MG63 (cell line): Measurements from ENCODE around the gene RUNX2. TPM values are rescaled to one million over a fixed set of nuclear protein-coding genes. Genes with fewer than 3 reads are reported as not detected.

Experiments
- DNase-seq: peaks from one replicate; pipeline ENCODE4 v3.0.0-alpha.2; 2020
- H3K27me3 ChIP-seq: fragments of 250-450 bp; sonication (Bioruptor Pico); 2 replicates; pipeline ENCODE4 v1.5.1; 2020; ENCODE audit warnings: mild to moderate bottlenecking, moderate library complexity
- H3K36me3 ChIP-seq: fragments of 250-450 bp; sonication (Bioruptor Pico); 2 replicates; pipeline ENCODE4 v1.5.1; 2020; ENCODE audit warnings: mild to moderate bottlenecking, moderate library complexity
- H3K4me3 ChIP-seq: fragments of 250-450 bp; sonication (Bioruptor Pico); 2 replicates; pipeline ENCODE4 v1.5.1; 2020; ENCODE audit warnings: mild to moderate bottlenecking, moderate library complexity
- H3K9me3 ChIP-seq: fragments of 250-450 bp; sonication (Bioruptor Pico); 2 replicates; pipeline ENCODE4 v1.5.1; 2020; ENCODE audit warnings: mild to moderate bottlenecking, moderate library complexity
- total RNA-seq: library from RNA; depleted of rRNA; stranded (reverse); fragments of >200 nt; shearing (Covaris generic); gene quantifications from 2 replicates; pipeline ENCODE4 v1.2.3, GENCODE V29; 2014; ENCODE audit warnings: low replicate concordance

The RUNX2 gene
- total RNA-seq, 1 experiment from 2014 or later = 0.13 TPM

- DNase-seq = no peak
- H3K27me3 ChIP-seq = no peaks in the 10 kb centered on the region
- H3K36me3 ChIP-seq = no peaks in the 10 kb centered on the region
- H3K9me3 ChIP-seq = no peaks in the 10 kb centered on the region; the same call in 1 of the 2 replicates
- H3K4me3 ChIP-seq = no peak overlapping the region
Observed at GRCh38 chr6:45676380-45676779, 348.2 kb downstream of the RUNX2 start.

DNA sequence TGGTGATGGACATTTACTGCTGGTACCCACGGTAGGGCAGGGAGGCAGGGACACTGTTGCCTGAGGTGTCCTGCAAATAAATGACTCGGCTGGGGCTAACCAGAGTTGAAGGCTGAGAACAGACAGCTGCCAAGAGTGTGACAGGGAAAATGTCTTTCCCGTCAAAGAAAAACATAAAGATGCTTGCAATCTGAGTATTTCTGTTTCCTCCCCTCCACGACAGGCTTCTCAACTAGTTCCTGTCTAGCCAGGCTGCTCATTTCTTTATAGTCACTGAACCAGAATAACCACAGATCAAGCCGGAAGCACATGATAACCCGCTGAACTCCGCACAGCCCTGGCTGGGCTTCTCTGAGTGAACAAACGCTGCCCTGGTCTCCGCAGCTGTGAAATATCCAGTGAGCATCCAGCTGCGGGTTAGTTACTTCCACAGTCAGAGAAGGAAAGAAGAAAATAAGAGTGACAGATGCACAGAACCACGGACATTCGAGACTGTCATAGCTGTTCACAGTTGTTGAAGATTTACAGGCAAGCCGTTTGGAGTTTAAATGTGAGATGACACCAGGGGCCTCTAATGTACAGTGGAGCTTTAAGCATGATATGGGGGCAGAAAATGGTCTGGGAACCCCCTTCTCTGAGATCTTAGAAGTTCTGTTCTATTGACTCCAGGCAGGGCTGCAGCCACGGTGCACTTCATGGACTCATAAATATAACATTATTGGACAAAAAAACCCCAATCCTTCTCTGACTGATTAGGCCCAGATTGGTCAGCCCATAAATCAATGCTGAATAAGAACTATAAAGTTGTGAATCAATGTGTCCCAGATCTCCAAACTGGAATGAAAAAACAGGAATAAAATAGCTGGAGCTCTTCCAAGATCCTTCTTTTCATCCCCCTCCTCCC lies 349.5 kb downstream of the RUNX2 start:
- Histone ChIP-seq H3K4me3 (no peak overlapping the region), H3K36me3 (no peaks in the 10 kb centered on the region), H3K9me3 (peaks cover 2% of the 10 kb centered on the region; the same call in 1 of the 2 replicates), H3K27me3 (no peaks in the 10 kb centered on the region)
- DNase-seq = no peak

DNA sequence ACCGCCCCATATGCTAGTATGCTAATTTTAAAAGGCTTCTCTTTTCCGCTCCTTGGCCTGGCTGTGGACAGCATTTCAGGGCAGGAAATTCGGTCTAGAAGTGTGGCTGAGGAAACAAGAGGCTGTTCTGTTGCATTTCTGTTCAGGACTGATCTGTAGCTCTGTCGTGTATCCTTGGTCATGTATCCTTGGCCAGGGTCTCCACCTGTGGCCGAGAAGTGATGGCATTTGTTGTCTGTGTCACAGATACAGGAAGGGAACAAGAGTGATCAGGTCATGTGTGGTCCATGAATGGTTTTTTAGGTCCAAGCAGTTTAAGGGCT lies 350.1 kb downstream of the RUNX2 start:
- Histone ChIP-seq H3K4me3 (no peak overlapping the region), H3K27me3 (no peaks in the 10 kb centered on the region), H3K9me3 (peaks cover 2% of the 10 kb centered on the region; the same call in 1 of the 2 replicates), H3K36me3 (no peaks in the 10 kb centered on the region)
- DNase-seq = no peak

DNA sequence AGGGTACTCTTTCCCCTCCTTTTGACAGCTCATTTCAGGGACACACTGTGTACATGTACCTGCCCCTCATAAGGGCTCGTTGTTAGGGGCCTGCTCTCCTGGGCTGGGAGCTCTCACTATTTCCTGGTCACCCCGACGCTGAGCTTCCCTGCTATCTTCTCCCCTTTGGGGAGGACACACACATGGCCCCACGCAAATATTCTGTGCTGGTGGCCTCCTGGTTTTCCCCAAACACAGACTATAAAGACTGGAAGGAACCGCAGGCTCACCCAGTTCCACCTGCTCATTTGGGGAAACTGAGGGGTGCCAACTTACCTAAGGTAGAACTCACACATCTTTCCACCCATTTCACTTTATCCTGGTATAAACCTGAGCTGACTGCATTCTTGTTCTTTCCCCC lies 351.0 kb downstream of the RUNX2 start:
- no peak for DNase-seq
- Histone ChIP-seq H3K27me3 (no peaks in the 10 kb centered on the region), H3K4me3 (no peak overlapping the region), H3K9me3 (peaks cover 2% of the 10 kb centered on the region; the same call in 1 of the 2 replicates), H3K36me3 (no peaks in the 10 kb centered on the region)

DNA sequence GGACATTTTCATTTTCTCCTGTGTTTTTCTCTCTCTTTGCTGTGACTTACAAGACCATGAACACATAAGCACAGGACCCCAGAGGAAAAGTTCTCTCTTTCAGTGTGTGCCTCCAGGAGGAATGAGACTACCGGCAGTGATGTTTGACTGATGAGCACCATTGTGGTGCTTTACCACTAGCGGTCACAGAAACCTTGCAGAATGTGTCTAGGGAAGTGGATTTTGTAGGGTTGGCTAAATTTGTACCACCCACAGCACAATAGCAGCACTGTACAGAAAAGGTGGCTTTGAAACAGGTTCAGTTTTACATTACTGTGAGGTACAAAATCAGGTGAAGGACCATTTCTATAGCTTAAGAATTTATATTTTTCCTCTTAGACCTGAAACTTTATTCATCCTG lies 351.5 kb downstream of the RUNX2 start:
- H3K36me3 ChIP-seq = no peaks in the 10 kb centered on the region
- H3K9me3 ChIP-seq = peaks cover 2% of the 10 kb centered on the region; the same call in 1 of the 2 replicates
- H3K27me3 ChIP-seq = no peaks in the 10 kb centered on the region
- DNase-seq = no peak
- H3K4me3 ChIP-seq = no peak overlapping the region

GRCh38 chr6:45681860-45682511 lies 353.9 kb downstream of the RUNX2 start:
- Histone ChIP-seq H3K9me3 (peaks cover 2% of the 10 kb centered on the region; the same call in 1 of the 2 replicates), H3K4me3 (no peak overlapping the region), H3K27me3 (no peaks in the 10 kb centered on the region), H3K36me3 (no peaks in the 10 kb centered on the region)
- DNase-seq = no peak

DNA sequence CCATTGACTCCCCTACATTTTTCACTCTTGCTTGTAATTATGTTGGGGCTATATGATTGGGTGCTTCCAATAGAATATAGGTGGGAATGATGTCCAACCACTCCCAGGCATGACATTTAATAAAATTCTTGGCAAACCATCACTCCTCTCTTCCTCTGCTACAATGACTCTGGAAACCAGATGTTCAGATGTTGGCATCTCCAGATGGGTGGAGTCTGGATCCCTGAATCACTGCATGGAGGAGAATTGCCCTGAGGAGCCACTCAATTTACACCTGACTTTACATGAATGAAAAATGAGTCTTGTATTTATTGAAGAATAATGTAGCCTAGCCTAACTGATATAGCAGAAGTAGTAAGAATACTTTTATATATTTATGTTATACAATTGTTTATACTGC lies 356.3 kb downstream of the RUNX2 start:
- Histone ChIP-seq H3K4me3 (no peak overlapping the region), H3K9me3 (peaks cover 2% of the 10 kb centered on the region; the same call in 1 of the 2 replicates), H3K27me3 (no peaks in the 10 kb centered on the region), H3K36me3 (no peaks in the 10 kb centered on the region)
- no peak for DNase-seq

DNA sequence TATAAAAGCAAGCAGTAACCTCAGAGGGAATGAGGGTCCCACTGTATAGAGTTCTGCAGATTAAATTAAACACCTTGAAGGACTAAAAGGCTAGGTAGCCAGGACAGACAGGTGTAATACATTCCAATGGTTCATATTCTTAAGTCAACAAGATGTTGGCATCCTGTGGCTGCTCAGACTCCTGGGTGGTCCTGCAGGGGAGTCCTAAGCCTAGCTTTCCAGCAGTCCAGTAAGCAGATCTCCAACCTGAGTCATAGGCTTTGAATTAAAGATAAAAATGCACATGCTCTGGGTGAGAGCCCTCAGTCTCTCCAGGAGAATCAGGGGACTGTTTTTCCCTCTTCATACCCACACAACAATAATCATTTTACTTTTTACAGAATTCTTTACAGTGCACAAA lies 356.9 kb downstream of the RUNX2 start:
- no peak for DNase-seq
- 0 out of 2 replicates have a peak, but pooled peaks cover 2% of the 10 kb centered on the region for H3K9me3 ChIP-seq

DNA sequence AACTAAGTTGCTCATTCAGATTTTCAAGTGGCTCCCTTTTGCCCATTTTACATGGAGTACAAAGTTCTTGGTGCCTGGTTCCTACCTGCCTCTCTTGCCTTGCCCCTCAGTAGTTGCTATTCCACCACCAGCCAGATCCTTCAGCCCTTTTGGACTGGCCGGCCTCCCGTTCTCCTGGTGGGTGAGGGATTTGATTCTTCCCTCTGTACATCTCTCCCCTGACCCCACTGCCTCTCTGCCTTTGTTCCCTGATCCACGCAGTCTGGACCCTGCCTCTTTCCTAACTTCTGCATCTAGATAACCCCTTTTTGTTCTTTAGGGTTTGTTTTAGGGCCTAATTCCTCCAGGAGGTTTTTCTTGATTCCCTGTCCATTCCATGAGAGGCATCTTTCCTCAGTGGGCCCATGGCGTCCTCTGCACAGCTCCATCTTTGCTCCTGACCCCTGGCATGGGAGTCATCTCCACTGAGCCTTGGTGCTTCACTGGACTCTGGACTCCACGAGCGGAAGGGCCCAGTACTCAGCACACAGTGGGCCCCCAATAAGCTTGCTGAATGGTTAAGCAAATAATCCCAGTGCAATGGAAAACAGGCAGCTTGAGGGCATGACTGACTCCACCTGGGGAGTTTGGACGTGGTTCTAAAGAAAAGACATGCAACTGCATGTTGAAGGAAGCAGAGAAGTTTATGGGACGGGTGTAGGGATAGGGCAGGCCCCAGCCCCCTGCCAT lies 358.9 kb downstream of the RUNX2 start:
- Histone ChIP-seq H3K36me3 (no peaks in the 10 kb centered on the region), H3K4me3 (no peak overlapping the region), H3K27me3 (no peaks in the 10 kb centered on the region), H3K9me3 (0 out of 2 replicates have a peak, but pooled peaks cover 2% of the 10 kb centered on the region)
- no peak for DNase-seq

More for the DNA sequence above, 356.9 kb downstream of the RUNX2 start:
- Histone ChIP-seq H3K36me3 (no peaks in the 10 kb centered on the region), H3K4me3 (no peak overlapping the region), H3K27me3 (no peaks in the 10 kb centered on the region)

- H3K4me3 ChIP-seq = no peak overlapping the region
- H3K36me3 ChIP-seq = no peaks in the 10 kb centered on the region
- H3K27me3 ChIP-seq = no peaks in the 10 kb centered on the region
- no peaks in the 10 kb centered on the region for H3K9me3 ChIP-seq
- no peak for DNase-seq
Observed at GRCh38 chr6:45687570-45687969, 359.4 kb downstream of the RUNX2 start.

DNA sequence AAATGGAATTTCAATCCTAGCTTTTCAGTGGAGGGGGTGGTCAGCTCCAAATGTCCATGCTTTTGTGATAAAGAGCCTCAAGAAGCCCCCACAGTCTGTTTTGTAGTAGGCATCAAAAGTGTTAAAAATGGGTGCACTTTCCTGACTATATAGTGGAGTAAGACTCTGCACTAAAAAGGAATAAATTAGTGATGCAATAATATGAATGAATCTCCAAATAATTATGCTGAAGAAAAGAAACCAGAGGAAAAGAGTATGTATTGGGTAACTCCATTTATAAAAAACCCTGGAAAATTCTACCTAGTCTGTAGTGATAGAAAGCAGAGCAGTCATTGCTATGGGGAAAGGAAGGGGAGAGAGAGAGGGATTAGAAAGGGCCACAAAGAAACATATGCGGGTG lies 360.1 kb downstream of the RUNX2 start:
- Histone ChIP-seq H3K4me3 (no peak overlapping the region), H3K27me3 (no peaks in the 10 kb centered on the region), H3K36me3 (no peaks in the 10 kb centered on the region), H3K9me3 (no peaks in the 10 kb centered on the region)
- DNase-seq = no peak

GRCh38 chr6:45689926-45690615 lies 361.9 kb downstream of the RUNX2 start:
- DNase-seq = no peak
- Histone ChIP-seq H3K27me3 (no peaks in the 10 kb centered on the region), H3K9me3 (no peaks in the 10 kb centered on the region), H3K4me3 (no peak overlapping the region), H3K36me3 (no peaks in the 10 kb centered on the region)

- DNase-seq = no peak
- H3K9me3 ChIP-seq = no peaks in the 10 kb centered on the region
- no peak overlapping the region for H3K4me3 ChIP-seq
- H3K27me3 ChIP-seq = no peaks in the 10 kb centered on the region
- H3K36me3 ChIP-seq = no peaks in the 10 kb centered on the region
Observed at GRCh38 chr6:45690846-45691245, 362.7 kb downstream of the RUNX2 start.

GRCh38 chr6:45691426-45691825 lies 363.3 kb downstream of the RUNX2 start:
- Histone ChIP-seq H3K4me3 (no peak overlapping the region), H3K27me3 (no peaks in the 10 kb centered on the region), H3K9me3 (no peaks in the 10 kb centered on the region), H3K36me3 (no peaks in the 10 kb centered on the region)
- DNase-seq = no peak

DNA sequence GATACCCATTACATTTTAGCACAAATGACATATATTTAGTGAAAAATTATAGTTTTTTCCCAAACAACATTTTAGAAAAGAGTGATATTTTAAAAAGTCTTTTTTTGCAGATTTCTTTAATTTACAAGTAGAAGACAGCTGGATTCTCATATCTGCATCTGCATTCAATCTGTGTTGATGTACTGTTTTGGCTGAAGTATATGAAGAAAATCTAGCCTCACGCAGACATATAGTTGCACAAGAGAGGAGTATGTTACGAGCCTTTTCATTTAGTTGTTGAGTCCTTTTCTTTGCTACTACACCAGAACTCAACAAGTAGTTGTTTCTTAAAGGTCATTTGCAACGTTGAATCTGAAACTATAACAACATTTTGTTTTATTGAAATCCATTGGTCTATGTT lies 363.9 kb downstream of the RUNX2 start:
- no peak overlapping the region for H3K4me3 ChIP-seq
- no peaks in the 10 kb centered on the region for H3K27me3 ChIP-seq
- no peaks in the 10 kb centered on the region for H3K9me3 ChIP-seq
- DNase-seq = no peak
- no peaks in the 10 kb centered on the region for H3K36me3 ChIP-seq

DNA sequence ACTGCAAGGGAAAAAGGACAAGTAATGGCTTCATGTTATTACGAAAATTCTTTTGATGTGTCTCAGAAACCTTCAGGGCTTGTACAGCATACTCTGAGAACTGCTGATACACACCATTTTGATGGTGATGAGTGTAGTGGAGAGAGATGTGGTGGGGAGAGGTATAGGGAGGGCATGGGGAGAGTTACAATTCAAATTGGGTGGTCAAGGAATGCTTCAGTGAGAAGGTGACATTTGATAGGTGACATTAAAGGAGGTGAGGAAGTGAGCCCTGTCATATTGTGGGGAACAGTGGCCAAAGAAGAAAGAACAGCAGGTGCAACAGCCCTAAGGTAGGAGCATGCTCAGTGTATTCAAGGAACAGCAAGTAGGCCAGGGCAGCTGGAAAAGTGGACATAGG lies 368.6 kb downstream of the RUNX2 start:
- Histone ChIP-seq H3K27me3 (no peaks in the 10 kb centered on the region), H3K9me3 (no peaks in the 10 kb centered on the region), H3K36me3 (no peaks in the 10 kb centered on the region), H3K4me3 (no peak overlapping the region)
- DNase-seq = no peak

DNA sequence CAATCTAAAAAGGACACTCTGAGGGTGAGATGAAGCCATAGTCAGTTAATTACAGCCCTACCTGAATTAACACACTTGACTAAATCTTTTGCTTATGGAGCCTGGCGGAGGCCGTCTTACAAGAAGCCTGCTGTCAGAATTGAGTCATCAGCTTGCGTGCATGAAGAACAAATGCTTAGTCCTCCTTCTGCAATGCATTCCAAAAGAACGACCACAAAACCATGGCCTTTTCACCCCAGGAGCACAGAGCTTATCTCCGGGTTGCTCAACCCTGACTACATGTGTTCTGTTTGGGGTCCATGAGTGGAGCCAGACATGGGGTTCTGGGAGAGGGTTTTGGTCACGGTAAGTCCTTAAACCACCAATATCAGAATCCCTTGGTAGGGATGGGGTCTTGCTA lies 369.5 kb downstream of the RUNX2 start:
- H3K27me3 ChIP-seq = no peaks in the 10 kb centered on the region
- no peaks in the 10 kb centered on the region for H3K9me3 ChIP-seq
- DNase-seq = peak; percentile 80
- H3K36me3 ChIP-seq = no peaks in the 10 kb centered on the region
- H3K4me3 ChIP-seq = no peak overlapping the region
